Measurements from ENCODE around the gene NCAPG.

The NCAPG gene

GRCh38 chr4:17780501-17781299 is 30.1 kb upstream of the NCAPG start:
- Histone ChIP-seq H3K4me2 (ENCODE audit: low read length) (no peak overlapping the region), H3F3A (ENCODE audit: control insufficient read depth, insufficient read depth) (no peaks in the 10 kb centered on the region), H3K36me3 (ENCODE audit: control insufficient read depth, low read length) (no peaks in the 10 kb centered on the region), H3K9me2 (replicated peaks; ENCODE audit: control insufficient read depth, low read length) (no peaks in the 10 kb centered on the region), H3K4me3 (ENCODE audit: low read length) (no peak overlapping the region), H4K20me1 (ENCODE audit: control insufficient read depth, insufficient read depth, low read depth, low read length) (no peaks in the 10 kb centered on the region), H3K79me2 (ENCODE audit: control insufficient read depth, low read length) (no peaks in the 10 kb centered on the region), H3K9me3 (ENCODE audit: control insufficient read depth, insufficient read depth, low read length) (no peaks in the 10 kb centered on the region), H3K27ac (ENCODE audit: low read depth, low read length) (no peak overlapping the region), H3K4me1 (ENCODE audit: control insufficient read depth, low read length) (no peaks in the 10 kb centered on the region), H3K27me3 (ENCODE audit: control insufficient read depth, low read length) (peaks cover 4% of the 10 kb centered on the region; the same call in 1 of the 2 replicates)
- TF ChIP-seq CTCF (IDR thresholded peaks at IDR 0.05; ENCODE audit: low read depth, low read length, poor library complexity, severe bottlenecking) (no peak), EZH2phosphoT487 (IDR thresholded peaks at IDR 0.05; ENCODE audit: borderline replicate concordance, low read length) (no peak)

- Histone ChIP-seq H3K9me2 (replicated peaks; ENCODE audit: control insufficient read depth, low read length) (no peaks in the 10 kb centered on the region), H3K4me3 (ENCODE audit: low read length) (no peak within 1 kb of the TSS), H3K79me2 (ENCODE audit: control insufficient read depth, low read length) (no peaks in the 10 kb centered on the region), H3K4me2 (ENCODE audit: low read length) (no peak within 1 kb of the TSS), H3K27ac (ENCODE audit: low read depth, low read length) (no peak within 1 kb of the TSS), H4K20me1 (ENCODE audit: control insufficient read depth, insufficient read depth, low read depth, low read length) (0 out of 2 replicates have a peak, but pooled peaks cover 4% of the 10 kb centered on the region), H3K27me3 (ENCODE audit: control insufficient read depth, low read length) (peaks cover 4% of the 10 kb centered on the region; the same call in 1 of the 2 replicates), H3K4me1 (ENCODE audit: control insufficient read depth, low read length) (peaks cover 4% of the 10 kb centered on the region), H3F3A (ENCODE audit: control insufficient read depth, insufficient read depth) (no peaks in the 10 kb centered on the region), H3K36me3 (ENCODE audit: control insufficient read depth, low read length) (no peaks in the 10 kb centered on the region), H3K9me3 (ENCODE audit: control insufficient read depth, insufficient read depth, low read length) (no peaks in the 10 kb centered on the region)
- TF ChIP-seq EZH2phosphoT487 (IDR thresholded peaks at IDR 0.05; ENCODE audit: borderline replicate concordance, low read length) (no peak), CTCF (IDR thresholded peaks at IDR 0.05; ENCODE audit: low read depth, low read length, poor library complexity, severe bottlenecking) (no peak)
These were observed 29.2 kb upstream of the NCAPG start, which contains the start of gene FAM184B for GRCh38 chr4:17781300-17782287. FAM184B (minus strand) TSS chr4:17781621; CDS start chr4:17781299, 322 bp downstream.

GRCh38 chr4:17785858-17786257 is 24.9 kb upstream of the NCAPG start:
- no peaks in the 10 kb centered on the region for H3K9me2 ChIP-seq (replicated peaks; ENCODE audit: control insufficient read depth, low read length)
- H3F3A ChIP-seq (ENCODE audit: control insufficient read depth, insufficient read depth), result no peaks in the 10 kb centered on the region
- H3K79me2 ChIP-seq (ENCODE audit: control insufficient read depth, low read length), result no peaks in the 10 kb centered on the region
- no peaks in the 10 kb centered on the region for H3K9me3 ChIP-seq (ENCODE audit: control insufficient read depth, insufficient read depth, low read length)
- H4K20me1 ChIP-seq (ENCODE audit: control insufficient read depth, insufficient read depth, low read depth, low read length), result 0 out of 2 replicates have a peak, but pooled peaks cover 4% of the 10 kb centered on the region
- no peak overlapping the region for H3K4me2 ChIP-seq (ENCODE audit: low read length)
- H3K27ac ChIP-seq (ENCODE audit: low read depth, low read length), result no peak overlapping the region
- H3K4me1 ChIP-seq (ENCODE audit: control insufficient read depth, low read length), result peaks cover 14% of the 10 kb centered on the region
- TF ChIP-seq CTCF (IDR thresholded peaks at IDR 0.05; ENCODE audit: low read depth, low read length, poor library complexity, severe bottlenecking), result no peak
- no peaks in the 10 kb centered on the region for H3K27me3 ChIP-seq (ENCODE audit: control insufficient read depth, low read length)
- no peak overlapping the region for H3K4me3 ChIP-seq (ENCODE audit: low read length)
- no peaks in the 10 kb centered on the region for H3K36me3 ChIP-seq (ENCODE audit: control insufficient read depth, low read length)
